HepG2 (cell line): Measurements from ENCODE around the gene DTYMK. TPM values are rescaled to one million over a fixed set of nuclear protein-coding genes. Genes with fewer than 3 reads are reported as not detected.
A peak's percentile ranks its signal among the peaks of the same experiment; 100 is the strongest.

ENCODE experiments used
- ERF ChIP-seq: IDR thresholded peaks from 2 replicates; pipeline ENCODE4 v1.6.1; 2018; ENCODE audit warnings: missing biosample characterization, missing genetic modification reagents
- HNRNPH1 ChIP-seq: fragments of 200-400 bp; formaldehyde crosslinking; optimal IDR thresholded peaks from 2 replicates; pipeline ENCODE3; 2017; ENCODE audit warnings: mild to moderate bottlenecking, low read depth, low read length
- NAIF1 ChIP-seq: sonication (generic); formaldehyde crosslinking; IDR thresholded peaks from 2 replicates; pipeline ENCODE4 v1.5.0; 2020; ENCODE audit warnings: mild to moderate bottlenecking, missing genetic modification reagents, borderline replicate concordance
- NFATC3 ChIP-seq: sonication (generic); formaldehyde crosslinking; IDR thresholded peaks from 2 replicates; pipeline ENCODE4 v1.5.1; 2020; ENCODE audit warnings: mild to moderate bottlenecking, missing genetic modification reagents
- PHF21A ChIP-seq: sonication (generic); formaldehyde crosslinking; IDR thresholded peaks from 2 replicates; pipeline ENCODE4 v1.5.0; 2020; ENCODE audit warnings: mild to moderate bottlenecking, missing genetic modification reagents
- SMAD1 ChIP-seq: sonication (generic); formaldehyde crosslinking; IDR thresholded peaks from 2 replicates; pipeline ENCODE4 v1.4.0; 2020; ENCODE audit warnings: missing genetic modification reagents, low read depth, mild to moderate bottlenecking, borderline replicate concordance
- XBP1 ChIP-seq: sonication (generic); formaldehyde crosslinking; IDR thresholded peaks from 2 replicates; pipeline ENCODE4 v1.5.0; 2020; ENCODE audit warnings: missing genetic modification reagents
- ZFP62 ChIP-seq: sonication (generic); formaldehyde crosslinking; IDR thresholded peaks from 2 replicates; pipeline ENCODE4 v1.4.0; 2020; ENCODE audit warnings: missing genetic modification reagents
- ZNF235 ChIP-seq: sonication (generic); formaldehyde crosslinking; IDR thresholded peaks from 2 replicates; pipeline ENCODE4 v1.8.1; 2023; ENCODE audit warnings: mild to moderate bottlenecking, missing genetic modification reagents, borderline replicate concordance
- ZNF253 ChIP-seq: sonication (generic); formaldehyde crosslinking; IDR thresholded peaks from 2 replicates; pipeline ENCODE4 v1.8.0; 2022; ENCODE audit warnings: mild to moderate bottlenecking, missing genetic modification reagents, borderline replicate concordance
- ZNF503 ChIP-seq: sonication (generic); formaldehyde crosslinking; IDR thresholded peaks from 2 replicates; pipeline ENCODE4 v1.4.0; 2020; ENCODE audit warnings: missing genetic modification reagents
- ZNF543 ChIP-seq: sonication (generic); formaldehyde crosslinking; IDR thresholded peaks from 2 replicates; pipeline ENCODE4 v1.4.0; 2020; ENCODE audit warnings: mild to moderate bottlenecking, missing genetic modification reagents
- ZNF652 ChIP-seq: IDR thresholded peaks from 2 replicates; pipeline ENCODE4 v1.6.1; 2016; ENCODE audit warnings: low read depth, borderline replicate concordance
- ZNF740 ChIP-seq: sonication (generic); formaldehyde crosslinking; IDR thresholded peaks from 2 replicates; pipeline ENCODE4 v1.4.0; 2020; ENCODE audit warnings: missing genetic modification reagents
- ZNF83 ChIP-seq: sonication (generic); formaldehyde crosslinking; IDR thresholded peaks from 2 replicates; pipeline ENCODE4 v1.4.0; 2020; ENCODE audit warnings: missing genetic modification reagents, mild to moderate bottlenecking, borderline replicate concordance
- ZNF850 ChIP-seq: sonication (generic); formaldehyde crosslinking; conservative IDR thresholded peaks from 2 replicates; pipeline ENCODE4 v1.9.0; 2021; ENCODE audit warnings: mild to moderate bottlenecking, missing genetic modification reagents
- polyA plus RNA-seq, 8 experiments: library from polyadenylated mRNA; depleted of rRNA in 3 of 8; stranded (reverse) in 7 of 8; unstranded in 1 of 8; fragments of >200 nt; fragmentation: Illumina TruSeq in 4 of 8; extraction: Trizol in 4 of 8; gene quantifications; 2 replicates each; pipeline versions ENCODE4 v1.2.1 to v1.2.3, GENCODE V29; 2011 to 2016; ENCODE audit warnings: low read depth in 4 of 8, missing spikeins in 1 of 8, mixed read lengths in 1 of 8; ENCODE audit not compliant: insufficient read depth in 1 of 8
- total RNA-seq, 5 experiments: library from RNA; depleted of rRNA; stranded (reverse); fragments of >200 nt; fragmentation: Illumina TruSeq; extraction: Trizol; gene quantifications; 2 replicates each; pipeline ENCODE4 v1.2.3, GENCODE V29; 2016; ENCODE audit warnings: low read depth in 1 of 5
- TF ChIP-seq, protein P1 (sequence below): sonication (generic); formaldehyde crosslinking; IDR thresholded peaks from 2 replicates; pipeline ENCODE4 v1.4.0; 2020; ENCODE audit warnings: missing genetic modification reagents, borderline replicate concordance
- TF ChIP-seq, protein P2 (sequence below): sonication (generic); formaldehyde crosslinking; IDR thresholded peaks from 2 replicates; pipeline ENCODE4 v1.4.0; 2020; ENCODE audit warnings: missing genetic modification reagents
- TF ChIP-seq, protein P3 (sequence below): sonication (generic); formaldehyde crosslinking; IDR thresholded peaks from 2 replicates; pipeline ENCODE4 v1.5.1; 2020; ENCODE audit warnings: mild to moderate bottlenecking, moderate library complexity, missing genetic modification reagents

DTYMK gene
- total and polyA plus RNA-seq, 2 of the 13 experiments (the other 11 are each of a cell fraction or from before 2014, with no cell fraction given), result 57.5 to 134 TPM

DNA sequence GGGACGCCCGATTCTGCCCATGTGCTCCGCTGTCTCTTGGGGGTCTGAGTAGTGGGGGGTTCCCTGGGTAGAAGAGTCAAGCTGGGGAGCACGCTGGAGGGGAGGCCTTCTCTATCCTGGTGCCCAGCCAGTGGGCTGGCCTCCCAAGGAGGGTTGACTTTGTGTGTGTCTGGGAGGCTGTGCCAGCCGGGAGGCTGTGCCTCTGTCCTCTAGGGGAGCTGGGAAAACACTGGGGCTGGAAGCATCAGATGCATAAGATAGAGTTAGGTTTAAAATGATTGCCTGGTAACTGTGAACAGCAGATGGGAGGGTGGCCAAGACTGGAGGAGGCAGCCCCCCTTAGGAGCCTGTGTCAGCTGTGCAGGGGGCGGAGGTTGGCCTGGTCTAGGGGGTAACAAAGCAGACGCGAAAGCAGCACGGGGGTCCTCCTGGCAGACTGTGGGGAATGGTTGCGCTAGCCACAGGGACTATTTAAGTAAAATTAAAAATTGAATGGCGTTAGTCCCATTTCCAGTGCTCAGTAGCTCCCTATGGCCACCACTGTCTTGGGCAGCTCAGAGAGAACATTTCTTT is 16.5 kb upstream of the DTYMK start (continued):
- TF ChIP-seq, protein P1, sequence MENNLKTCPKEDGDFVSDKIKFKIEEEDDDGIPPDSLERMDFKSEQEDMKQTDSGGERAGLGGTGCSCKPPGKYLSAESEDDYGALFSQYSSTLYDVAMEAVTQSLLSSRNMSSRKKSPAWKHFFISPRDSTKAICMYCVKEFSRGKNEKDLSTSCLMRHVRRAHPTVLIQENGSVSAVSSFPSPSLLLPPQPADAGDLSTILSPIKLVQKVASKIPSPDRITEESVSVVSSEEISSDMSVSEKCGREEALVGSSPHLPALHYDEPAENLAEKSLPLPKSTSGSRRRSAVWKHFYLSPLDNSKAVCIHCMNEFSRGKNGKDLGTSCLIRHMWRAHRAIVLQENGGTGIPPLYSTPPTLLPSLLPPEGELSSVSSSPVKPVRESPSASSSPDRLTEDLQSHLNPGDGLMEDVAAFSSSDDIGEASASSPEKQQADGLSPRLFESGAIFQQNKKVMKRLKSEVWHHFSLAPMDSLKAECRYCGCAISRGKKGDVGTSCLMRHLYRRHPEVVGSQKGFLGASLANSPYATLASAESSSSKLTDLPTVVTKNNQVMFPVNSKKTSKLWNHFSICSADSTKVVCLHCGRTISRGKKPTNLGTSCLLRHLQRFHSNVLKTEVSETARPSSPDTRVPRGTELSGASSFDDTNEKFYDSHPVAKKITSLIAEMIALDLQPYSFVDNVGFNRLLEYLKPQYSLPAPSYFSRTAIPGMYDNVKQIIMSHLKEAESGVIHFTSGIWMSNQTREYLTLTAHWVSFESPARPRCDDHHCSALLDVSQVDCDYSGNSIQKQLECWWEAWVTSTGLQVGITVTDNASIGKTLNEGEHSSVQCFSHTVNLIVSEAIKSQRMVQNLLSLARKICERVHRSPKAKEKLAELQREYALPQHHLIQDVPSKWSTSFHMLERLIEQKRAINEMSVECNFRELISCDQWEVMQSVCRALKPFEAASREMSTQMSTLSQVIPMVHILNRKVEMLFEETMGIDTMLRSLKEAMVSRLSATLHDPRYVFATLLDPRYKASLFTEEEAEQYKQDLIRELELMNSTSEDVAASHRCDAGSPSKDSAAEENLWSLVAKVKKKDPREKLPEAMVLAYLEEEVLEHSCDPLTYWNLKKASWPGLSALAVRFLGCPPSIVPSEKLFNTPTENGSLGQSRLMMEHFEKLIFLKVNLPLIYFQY (CRISPR knock-in tag), result no peak
- TF ChIP-seq NFATC3 (0 out of 2 replicates have a peak, but pooled peaks have one; percentile 73), ZNF83 (no peak), PHF21A (CRISPR knock-in tag) (no peak; the same call in 1 of the 2 replicates), ZNF850 (CRISPR knock-in tag) (no peak), SMAD1 (CRISPR knock-in tag) (no peak), ZNF740 (CRISPR knock-in tag) (no peak), NAIF1 (no peak), ERF (CRISPR knock-in tag) (no peak), ZNF503 (CRISPR knock-in tag) (no peak), XBP1 (CRISPR knock-in tag) (no peak), ZFP62 (CRISPR knock-in tag) (no peak), ZNF543 (CRISPR knock-in tag) (no peak), HNRNPH1 (no peak), ZNF652 (CRISPR knock-in tag) (no peak), ZNF253 (CRISPR knock-in tag) (no peak), ZNF235 (CRISPR knock-in tag) (no peak)
- TF ChIP-seq, protein P2, sequence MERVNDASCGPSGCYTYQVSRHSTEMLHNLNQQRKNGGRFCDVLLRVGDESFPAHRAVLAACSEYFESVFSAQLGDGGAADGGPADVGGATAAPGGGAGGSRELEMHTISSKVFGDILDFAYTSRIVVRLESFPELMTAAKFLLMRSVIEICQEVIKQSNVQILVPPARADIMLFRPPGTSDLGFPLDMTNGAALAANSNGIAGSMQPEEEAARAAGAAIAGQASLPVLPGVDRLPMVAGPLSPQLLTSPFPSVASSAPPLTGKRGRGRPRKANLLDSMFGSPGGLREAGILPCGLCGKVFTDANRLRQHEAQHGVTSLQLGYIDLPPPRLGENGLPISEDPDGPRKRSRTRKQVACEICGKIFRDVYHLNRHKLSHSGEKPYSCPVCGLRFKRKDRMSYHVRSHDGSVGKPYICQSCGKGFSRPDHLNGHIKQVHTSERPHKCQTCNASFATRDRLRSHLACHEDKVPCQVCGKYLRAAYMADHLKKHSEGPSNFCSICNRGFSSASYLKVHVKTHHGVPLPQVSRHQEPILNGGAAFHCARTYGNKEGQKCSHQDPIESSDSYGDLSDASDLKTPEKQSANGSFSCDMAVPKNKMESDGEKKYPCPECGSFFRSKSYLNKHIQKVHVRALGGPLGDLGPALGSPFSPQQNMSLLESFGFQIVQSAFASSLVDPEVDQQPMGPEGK (CRISPR knock-in tag), result no peak
- TF ChIP-seq, protein P3, sequence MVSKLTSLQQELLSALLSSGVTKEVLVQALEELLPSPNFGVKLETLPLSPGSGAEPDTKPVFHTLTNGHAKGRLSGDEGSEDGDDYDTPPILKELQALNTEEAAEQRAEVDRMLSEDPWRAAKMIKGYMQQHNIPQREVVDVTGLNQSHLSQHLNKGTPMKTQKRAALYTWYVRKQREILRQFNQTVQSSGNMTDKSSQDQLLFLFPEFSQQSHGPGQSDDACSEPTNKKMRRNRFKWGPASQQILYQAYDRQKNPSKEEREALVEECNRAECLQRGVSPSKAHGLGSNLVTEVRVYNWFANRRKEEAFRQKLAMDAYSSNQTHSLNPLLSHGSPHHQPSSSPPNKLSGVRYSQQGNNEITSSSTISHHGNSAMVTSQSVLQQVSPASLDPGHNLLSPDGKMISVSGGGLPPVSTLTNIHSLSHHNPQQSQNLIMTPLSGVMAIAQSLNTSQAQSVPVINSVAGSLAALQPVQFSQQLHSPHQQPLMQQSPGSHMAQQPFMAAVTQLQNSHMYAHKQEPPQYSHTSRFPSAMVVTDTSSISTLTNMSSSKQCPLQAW (CRISPR knock-in tag), result peak; percentile 56; the same call in 1 of the 2 replicates
